ENCODE measurements around the gene TMEM161B.
"Not testable (repeated sequence)": the region's sequence is repeated elsewhere in the genome, so short reads cannot be mapped to it uniquely, and the experiment has no call there.

TMEM161B gene

GRCh38 chr5:88248743-88249540 lies 19.7 kb downstream of the TMEM161B start:
- no peak for DNase-seq

- no peak for DNase-seq
Measured at GRCh38 chr5:88248094-88248493, 20.6 kb downstream of the TMEM161B start.

- DNase-seq: no peak
Measured at GRCh38 chr5:88245893-88246244, 22.8 kb downstream of the TMEM161B start.

GRCh38 chr5:88245241-88245892 lies 23.3 kb downstream of the TMEM161B start:
- DNase-seq: no peak

GRCh38 chr5:88244686-88245085 lies 24.0 kb downstream of the TMEM161B start:
- no peak for DNase-seq

GRCh38 chr5:88243493-88243892 lies 25.2 kb downstream of the TMEM161B start:
- not testable (repeated sequence) for DNase-seq

- no peak for DNase-seq
Measured at GRCh38 chr5:88238732-88239131, 29.9 kb downstream of the TMEM161B start.

- no peak for DNase-seq
Measured at GRCh38 chr5:88236866-88237642, 31.6 kb downstream of the TMEM161B start.

GRCh38 chr5:88235828-88236227 lies 32.8 kb downstream of the TMEM161B start:
- DNase-seq: no peak

- DNase-seq: no peak
Measured at GRCh38 chr5:88235346-88235745, 33.3 kb downstream of the TMEM161B start.

GRCh38 chr5:88230546-88231066 lies 38.0 kb downstream of the TMEM161B start:
- DNase-seq: no peak

- DNase-seq: no peak
Measured at GRCh38 chr5:88226881-88227450, 41.7 kb downstream of the TMEM161B start.

GRCh38 chr5:88214655-88215054 lies 54.0 kb downstream of the TMEM161B start:
- DNase-seq: no peak

- DNase-seq: no peak
Measured at GRCh38 chr5:88207575-88207974, 61.1 kb downstream of the TMEM161B start.

GRCh38 chr5:88203981-88204750 lies 64.5 kb downstream of the TMEM161B start:
- no peak for DNase-seq

- no peak for DNase-seq
Measured at GRCh38 chr5:88195636-88196035, 73.0 kb downstream of the TMEM161B start.

GRCh38 chr5:88193896-88194295 lies 74.7 kb downstream of the TMEM161B start:
- no peak for DNase-seq

GRCh38 chr5:88190106-88190834 lies 78.4 kb downstream of the TMEM161B start:
- no peak for DNase-seq

GRCh38 chr5:88189484-88189883 lies 79.2 kb downstream of the TMEM161B start:
- DNase-seq: not testable (repeated sequence)

GRCh38 chr5:88188458-88189132 lies 80.0 kb downstream of the TMEM161B start:
- DNase-seq: no peak

- no peak for DNase-seq
Measured at GRCh38 chr5:88183255-88183654, 85.4 kb downstream of the TMEM161B start.
